H4 (cell line): ENCODE results near the gene IL17B. TPM values are rescaled to one million over a fixed set of nuclear protein-coding genes. Genes with fewer than 3 reads are reported as not detected.

Source experiments
- DNase-seq: peaks from one replicate; pipeline ENCODE4 v3.0.0-alpha.2; 2015; ENCODE audit warnings: low spot score
- total RNA-seq: library from RNA; depleted of rRNA; stranded (reverse); fragments of >200 nt; shearing (Covaris generic); gene quantifications from 2 replicates; pipeline ENCODE4 v1.2.3, GENCODE V29; 2014; rRNA removed

The IL17B gene
- 0.31 TPM in 1 of 2 replicates, not detected in the other for total RNA-seq

DNA sequence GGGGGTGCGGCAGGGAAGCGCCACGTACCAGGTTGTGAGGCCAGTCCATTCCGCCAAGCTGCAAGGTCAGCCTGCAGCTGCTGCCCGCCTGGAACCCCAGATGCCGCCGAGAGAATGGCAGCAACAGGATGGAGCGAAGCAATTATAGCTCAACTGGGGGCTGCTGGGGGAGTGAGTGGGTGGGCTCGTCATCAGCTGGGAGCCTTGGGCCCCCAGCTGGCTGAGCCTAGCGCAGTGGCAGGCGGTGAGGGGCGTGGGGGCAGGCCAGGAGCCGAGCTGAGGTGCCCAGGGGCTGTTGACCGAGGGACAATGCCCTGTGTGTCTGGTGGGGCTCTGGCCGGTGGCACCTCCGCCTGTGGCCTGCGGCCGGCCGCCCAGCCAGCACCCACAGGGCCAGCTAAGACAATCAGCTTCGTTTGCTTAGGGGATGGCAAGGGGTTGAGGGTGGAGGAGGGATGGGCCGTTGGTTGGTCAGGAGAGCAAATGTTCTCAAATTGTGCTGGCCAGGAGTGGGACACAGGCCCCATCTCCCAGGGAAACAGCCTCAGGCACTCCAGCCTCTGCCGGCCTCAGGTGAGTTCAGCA, at the start of gene IL17B:
Gene IL17B, minus strand, starts transcription at position 116 of the 585 bp plus-strand sequence. Its CDS starts 67 bp downstream, at position 49.
- no peak for DNase-seq

- DNase-seq: no peak
These were observed 48.9 kb upstream of the IL17B start for GRCh38 chr5:149428032-149428431.

- DNase-seq: no peak
These were observed 48.3 kb upstream of the IL17B start for GRCh38 chr5:149427374-149427773.

GRCh38 chr5:149426931-149427330, 47.8 kb upstream of the IL17B start:
- no peak for DNase-seq

GRCh38 chr5:149425729-149426128, 46.6 kb upstream of the IL17B start:
- no peak for DNase-seq

DNA sequence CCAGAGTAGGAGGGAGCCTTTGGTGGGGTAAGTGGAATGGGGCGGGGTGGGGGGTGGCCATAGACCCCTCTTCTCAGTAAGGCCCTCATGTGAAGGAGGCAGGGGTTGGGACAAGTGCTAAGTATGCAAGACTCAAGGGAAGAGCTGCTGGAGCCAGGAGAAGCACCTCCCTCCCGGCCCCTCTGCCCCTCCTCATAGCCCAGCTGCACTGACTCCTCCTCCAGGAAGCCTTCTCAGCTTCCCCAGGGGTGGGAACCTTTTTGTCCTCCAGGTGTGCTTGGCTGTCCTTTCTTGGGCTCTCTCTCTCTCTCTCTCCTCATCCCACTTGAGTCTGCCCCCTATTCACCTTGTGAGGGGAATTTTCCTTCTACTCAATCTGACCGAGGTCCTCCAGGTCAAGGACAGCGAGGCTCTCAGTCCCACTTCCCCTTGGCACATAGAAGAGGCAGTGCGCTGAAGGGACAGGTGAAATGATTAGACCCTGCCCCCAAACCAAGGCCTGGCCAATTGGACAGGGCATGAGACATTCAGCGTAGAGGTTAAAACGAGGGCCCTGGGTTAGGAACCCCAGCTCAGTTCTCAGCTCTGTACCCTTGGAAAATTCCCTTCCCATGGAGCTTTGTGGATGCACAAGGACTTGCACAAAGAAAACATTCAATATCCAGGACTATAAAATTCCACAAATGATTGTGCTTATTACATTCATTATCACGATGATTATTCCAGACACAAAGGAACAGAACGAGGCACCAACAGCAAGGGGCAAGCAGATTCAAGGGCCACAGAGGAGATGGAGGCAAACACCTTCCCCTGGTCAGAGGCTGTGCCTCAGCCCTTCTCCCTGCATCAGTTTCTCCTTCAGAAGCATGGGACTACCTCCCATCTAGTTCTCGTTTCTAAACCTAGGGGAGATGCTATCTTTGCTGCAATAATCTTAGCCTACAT, 45.6 kb upstream of the IL17B start:
- DNase-seq: no peak

DNA sequence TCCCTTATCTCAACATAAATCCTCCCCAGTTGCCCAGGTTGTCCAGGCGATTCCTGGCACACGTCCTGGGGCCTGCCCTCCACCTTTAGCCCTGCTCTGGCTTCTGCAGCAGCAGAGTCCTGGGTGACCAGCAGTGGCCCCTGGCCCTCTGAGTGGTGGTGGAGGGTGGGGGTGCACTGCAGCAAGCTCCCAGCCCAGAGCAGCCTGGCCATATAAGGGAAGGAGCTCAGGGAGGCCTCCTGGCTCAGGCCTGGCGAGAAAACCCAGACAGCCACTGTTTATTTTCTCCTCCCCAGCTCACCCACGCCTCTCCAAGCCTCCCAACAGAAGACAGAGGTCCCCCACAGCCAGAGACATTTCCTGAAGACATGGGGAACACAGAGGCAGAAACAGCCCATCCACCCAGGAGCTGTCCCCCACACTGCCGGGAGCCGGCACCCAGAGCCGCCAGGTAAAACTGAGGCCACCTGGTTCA, 44.7 kb upstream of the IL17B start:
- DNase-seq: peak; percentile 64

GRCh38 chr5:149423049-149423793, 44.1 kb upstream of the IL17B start:
- no peak for DNase-seq

DNA sequence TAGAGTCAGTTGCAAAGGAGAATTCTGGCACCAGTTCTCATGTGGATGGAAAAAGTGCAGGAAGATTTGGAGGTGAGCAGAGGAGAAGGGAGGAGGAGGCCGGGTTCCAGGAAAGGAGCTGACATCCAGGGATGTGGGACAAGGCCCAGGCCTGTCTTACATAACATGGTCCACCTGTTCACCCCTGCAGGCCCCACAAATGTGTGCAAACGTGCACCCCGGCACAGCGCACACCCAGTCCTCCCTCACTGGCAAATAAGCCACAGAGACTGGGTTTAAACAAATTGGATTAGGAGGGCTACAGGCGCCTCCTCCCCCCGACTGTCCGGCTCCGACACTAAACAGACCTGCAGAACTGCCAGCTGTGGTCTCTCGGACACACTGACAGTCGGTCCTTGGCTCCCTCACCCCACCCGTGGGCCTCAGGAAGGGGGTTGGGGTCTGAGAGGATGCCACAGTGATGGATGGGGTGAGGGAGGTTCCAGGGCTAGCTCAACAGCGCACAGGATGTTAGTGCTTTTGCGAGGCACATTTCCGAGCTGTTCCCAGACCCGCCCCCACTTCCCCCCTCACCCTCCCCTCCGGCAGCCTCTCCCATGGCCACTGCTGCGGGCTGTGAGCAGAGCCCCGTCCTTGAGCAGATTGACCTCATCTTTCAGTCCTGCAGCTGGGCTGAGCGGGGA, 43.4 kb upstream of the IL17B start:
- DNase-seq: no peak

DNA sequence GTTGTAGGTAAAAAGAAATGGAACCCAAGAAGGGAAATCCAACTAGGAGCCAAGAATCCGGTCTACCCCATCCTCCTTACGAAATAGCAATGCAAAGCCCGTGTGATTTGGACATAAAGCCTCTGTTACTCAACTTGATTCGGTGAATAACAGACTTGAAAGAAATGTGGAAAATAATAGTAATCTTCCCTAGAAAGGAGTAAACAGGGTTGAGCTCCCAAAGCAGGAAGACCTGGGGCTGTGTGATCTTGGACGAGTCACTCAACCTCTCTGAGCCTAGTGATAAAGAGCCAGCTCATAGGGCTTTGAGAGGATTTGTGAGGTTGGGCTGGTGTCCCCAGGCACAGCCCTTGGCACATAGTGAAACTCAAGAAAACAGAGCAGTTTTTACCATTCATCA, 42.7 kb upstream of the IL17B start:
- DNase-seq: no peak

GRCh38 chr5:149421372-149421685, 42.2 kb upstream of the IL17B start:
- DNase-seq: no peak

DNA sequence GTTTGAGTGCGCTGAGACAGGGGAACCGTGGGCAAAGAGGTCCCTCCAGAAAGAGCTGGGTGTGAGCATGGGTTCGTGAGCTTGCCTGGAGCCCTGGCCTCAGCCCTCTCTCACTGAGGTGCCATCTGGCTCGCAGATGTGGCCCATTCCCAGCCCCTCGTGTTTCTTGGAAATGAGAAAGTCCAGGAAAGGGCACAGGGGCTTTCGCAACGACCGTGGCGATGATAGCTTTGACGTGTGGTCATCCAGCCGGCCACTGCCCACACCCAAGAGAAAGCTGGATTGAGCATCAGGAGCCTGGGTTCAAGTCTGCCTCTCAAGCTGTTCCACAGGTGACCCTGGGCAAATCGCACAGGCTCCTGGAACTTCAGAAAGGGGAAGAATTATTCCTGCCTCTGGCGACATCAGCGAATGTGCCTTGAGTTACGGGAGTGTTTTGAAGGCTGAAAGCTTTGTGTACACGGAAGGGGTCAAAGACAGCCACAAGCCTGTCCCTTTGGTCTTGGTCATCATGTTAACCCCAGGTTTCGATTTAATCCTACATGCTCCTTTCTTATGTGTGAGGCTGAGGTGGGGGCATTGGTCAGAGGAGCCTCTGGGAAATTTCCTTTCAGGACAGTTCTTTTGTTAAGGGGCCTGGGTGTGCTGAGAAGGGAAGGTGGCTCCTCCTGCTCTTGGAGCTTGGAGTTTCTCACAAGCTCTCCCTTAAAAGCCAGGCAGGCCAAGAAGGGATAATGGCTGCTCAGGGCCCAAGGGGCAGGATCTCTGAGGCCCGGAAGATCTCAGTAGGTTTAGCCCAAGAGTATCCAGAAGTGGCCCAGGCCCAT, 41.7 kb upstream of the IL17B start:
- no peak for DNase-seq

DNA sequence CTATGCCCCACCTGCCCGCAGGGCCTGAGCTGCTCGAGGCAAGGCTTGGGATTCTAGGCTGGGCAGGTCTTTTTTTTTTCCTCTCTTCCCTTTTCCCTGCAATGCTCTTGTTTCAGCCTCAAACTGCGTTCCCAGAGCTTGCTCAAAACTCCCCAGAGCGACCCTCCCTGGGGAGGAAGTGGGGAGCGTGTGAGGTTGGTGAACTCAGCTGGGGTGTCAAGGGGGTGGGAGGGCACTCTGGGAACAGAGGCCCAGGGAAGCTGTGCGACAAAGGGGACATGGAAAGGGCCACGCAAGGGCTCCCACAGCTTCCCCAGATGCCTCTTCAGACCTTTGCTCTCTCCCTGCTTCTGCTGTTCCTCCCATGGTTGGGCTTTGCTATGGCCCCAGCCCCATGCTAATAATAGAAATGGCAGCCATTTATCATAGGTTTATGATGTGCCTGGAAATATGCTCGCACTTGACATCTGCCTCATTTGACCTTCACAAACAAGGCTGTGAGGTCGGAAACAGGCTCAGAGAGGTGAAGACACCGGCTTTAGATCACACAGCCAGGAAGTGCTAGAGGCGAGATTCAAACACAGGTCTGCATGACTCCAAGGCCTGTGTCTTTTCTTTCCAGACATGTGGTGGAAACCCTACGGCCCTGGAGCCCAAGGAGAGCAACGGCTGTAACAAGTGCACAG, 40.9 kb upstream of the IL17B start:
- no peak for DNase-seq

DNA sequence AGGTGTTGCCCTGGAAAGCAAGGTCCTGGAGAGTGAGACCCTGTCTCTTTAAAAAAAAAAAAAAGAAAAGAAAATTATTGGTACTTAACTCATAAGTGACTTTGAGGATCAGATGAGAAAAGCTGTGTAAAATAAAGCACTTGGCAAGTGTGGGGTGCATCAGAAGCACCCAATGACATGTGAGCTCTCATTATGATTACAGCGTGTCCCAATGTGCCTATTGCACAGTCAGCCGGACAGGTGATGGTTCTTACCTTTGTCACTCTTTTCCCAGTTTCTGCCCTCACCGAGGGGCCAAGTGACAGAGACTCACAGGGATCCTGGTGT, 40.4 kb upstream of the IL17B start:
- no peak for DNase-seq

GRCh38 chr5:149418910-149419531, 39.9 kb upstream of the IL17B start:
- no peak for DNase-seq

- DNase-seq: no peak
These were observed 38.7 kb upstream of the IL17B start for GRCh38 chr5:149417711-149418368.

- no peak for DNase-seq
These were observed 38.1 kb upstream of the IL17B start for GRCh38 chr5:149416987-149417710.

DNA sequence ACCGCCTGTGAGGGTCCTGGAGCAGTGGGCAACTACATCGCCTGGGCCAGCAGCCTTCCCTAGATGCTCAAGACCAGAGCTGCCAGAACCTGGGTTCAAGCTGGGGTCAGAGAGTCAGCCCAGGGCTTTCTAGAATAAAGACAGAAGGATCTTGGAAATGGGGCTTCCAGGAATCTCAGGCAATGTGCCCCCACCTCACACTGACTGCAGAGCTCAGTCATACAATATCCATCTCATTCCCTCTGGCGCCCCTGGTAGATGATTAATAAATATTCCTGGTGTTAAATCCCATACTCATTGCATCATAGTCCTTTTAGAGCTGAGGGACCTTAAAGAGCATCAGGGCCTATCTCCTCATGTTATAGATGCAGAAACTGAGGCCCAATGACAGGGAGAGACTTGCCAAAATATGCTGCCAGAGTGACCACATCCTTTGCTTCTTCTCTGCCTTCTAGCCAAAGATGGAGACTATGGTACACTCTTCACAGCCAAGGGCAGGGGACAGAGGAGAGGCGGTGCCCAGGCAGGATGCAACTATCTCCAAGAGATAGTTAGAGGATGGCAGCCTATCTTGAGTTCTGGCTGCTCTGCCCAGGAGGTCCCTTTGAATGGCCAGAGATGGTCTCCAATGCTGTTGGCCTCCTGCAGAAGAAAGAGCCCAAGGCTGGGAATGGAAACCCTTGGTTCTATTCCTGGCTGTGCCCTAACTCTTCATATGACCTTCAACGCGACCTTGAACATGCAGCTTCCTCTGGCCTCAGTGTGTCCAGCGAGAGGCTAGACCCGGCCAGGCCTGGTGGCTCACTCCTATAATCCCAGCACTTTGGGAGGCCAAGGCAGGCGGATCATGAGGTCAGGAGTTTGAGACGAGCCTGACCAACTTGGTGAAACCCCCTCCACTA, 36.2 kb upstream of the IL17B start:
- DNase-seq: no peak
